Right cardiac atrium (tissue), 5 donors: ENCODE results near the gene C22orf31. TPM values are rescaled to one million over a fixed set of nuclear protein-coding genes. Genes with fewer than 3 reads are reported as not detected.
A peak's percentile ranks its signal among the peaks of the same experiment; 100 is the strongest.
"Not testable (repeated sequence)": the region's sequence is repeated elsewhere in the genome, so short reads cannot be mapped to it uniquely, and the experiment has no call there.

Source experiments
- ATAC-seq, 2 donors: fragments of 200-7000 bp; cut with Tn5 transposase; one replicate each; pipeline versions ENCODE4 v1.8.0 to v1.9.1; 2020; ENCODE audit warnings: moderate library complexity in 2 of 2, mild to moderate bottlenecking in 1 of 2
- DNase-seq, 3 donors: peaks; one replicate each; pipeline ENCODE4 v3.0.0-alpha.2; 2020
- H3K27ac ChIP-seq: one replicate; pipeline ENCODE4 v1.5.1; 2013; ENCODE audit warnings: mild to moderate bottlenecking, low read length, control low read depth, moderate library complexity
- H3K27me3 ChIP-seq: one replicate; pipeline ENCODE4 v1.6.1; 2013; ENCODE audit not compliant: control insufficient read depth, insufficient read depth
- H3K4me1 ChIP-seq: one replicate; pipeline ENCODE4 v1.6.1; 2013; ENCODE audit warnings: low read length; ENCODE audit not compliant: control insufficient read depth, insufficient read depth
- H3K4me3 ChIP-seq: one replicate; pipeline ENCODE4 v1.5.1; 2013; ENCODE audit warnings: low read length, control low read depth
- H3K9me3 ChIP-seq: one replicate; pipeline ENCODE4 v1.6.1; 2013; ENCODE audit warnings: low read length; ENCODE audit not compliant: control insufficient read depth
- WGBS: extraction: QIAGEN DNeasy Blood & Tissue Kit; methylation state at CpG from one replicate; pipeline ENCODE4 v1.1.7; 2013; 5-methylcytosine and 5-hydroxymethylcytosine counted together
- intact Hi-C, 4 donors: fragments of 100-400 bp; cut with DNase I; formaldehyde crosslinking; loops; one replicate each; pipeline versions ENCODE4 v1.11.0 to v1.14.0; 2022 to 2023
- polyA plus RNA-seq: library from polyadenylated mRNA; stranded (reverse); fragments of 200-250 nt; gene quantifications from one replicate; pipeline ENCODE4 v1.2.3, GENCODE V29; 2013
- total RNA-seq, 4 donors: library from RNA; stranded (reverse); fragmentation: NEBNext Ultra II Directional; extraction: Animal tissue kit (Norgen Biotek cat#: 25700); gene quantifications; one replicate each; pipeline ENCODE4 v1.2.1, GENCODE V29; 2021
- donor health status: healthy with polysubstance abuse.
- donor health status: DM: no; HTN: yes; CAD: no.
- donor health status: DM: no; HTN: no; CAD: no.
- donor health status: DM: no; HTN: yes; CAD: no; lungs with severe emphysema.
- donor health status: DM: yes; HTN: yes; CAD: no.

The C22orf31 gene
- total and polyA plus RNA-seq, 5 donors, result 0.14 to 0.46 (median 0.31) TPM; not detected in 2

GRCh38 chr22:29040385-29041275 is 21.0 kb downstream of the C22orf31 start:
- no peaks in the 10 kb centered on the region for H3K4me1 ChIP-seq
- H3K4me3 ChIP-seq, result no peak overlapping the region
- no peaks in the 10 kb centered on the region for H3K9me3 ChIP-seq
- H3K27ac ChIP-seq, result no peak overlapping the region
- no peaks in the 10 kb centered on the region for H3K27me3 ChIP-seq
- peak in 2 of 3 donors; percentile 53 to 81 for DNase-seq
- intact Hi-C loops, result loop anchor here (1.0 to 10.0 kb wide), 5 partner anchors 114 to 204 kb away; no protein-coding TSS in a partner anchor
- 31% methylated on average over 9 of the region's 9 CpGs for WGBS
- ATAC-seq, result peak; percentile 87

GRCh38 chr22:29039684-29040083 is 21.9 kb downstream of the C22orf31 start:
- DNase-seq, H3K9me3 ChIP-seq, ATAC-seq, H3K4me3 ChIP-seq, H3K4me1 ChIP-seq, H3K27ac ChIP-seq, H3K27me3 ChIP-seq: not testable (repeated sequence)
- 95% methylated on average over 4 of the region's 4 CpGs for WGBS
- intact Hi-C loops, result loop anchor here (1.0 to 10.0 kb wide), 5 partner anchors 115 to 205 kb away; no protein-coding TSS in a partner anchor

GRCh38 chr22:29039148-29039547 is 22.5 kb downstream of the C22orf31 start:
- no peak overlapping the region for H3K27ac ChIP-seq
- WGBS, result 84% methylated on average over 9 of the region's 9 CpGs
- H3K4me3 ChIP-seq, result no peak overlapping the region
- no peaks in the 10 kb centered on the region for H3K9me3 ChIP-seq
- DNase-seq, result peak in 1 of 3 donors; percentile 9
- intact Hi-C loops, result no loop called here
- no peaks in the 10 kb centered on the region for H3K27me3 ChIP-seq
- H3K4me1 ChIP-seq, result no peaks in the 10 kb centered on the region
- ATAC-seq, result no peak

- 78% methylated on average over 4 of the region's 4 CpGs for WGBS
- Histone ChIP-seq H3K27me3 (no peaks in the 10 kb centered on the region), H3K4me1 (no peaks in the 10 kb centered on the region), H3K4me3 (no peak overlapping the region), H3K27ac (no peak overlapping the region), H3K9me3 (no peaks in the 10 kb centered on the region)
- no peak for ATAC-seq
- no peak for DNase-seq
- intact Hi-C loops, result no loop called here
Observed at GRCh38 chr22:29037340-29037932, 24.2 kb downstream of the C22orf31 start.

- no peak for ATAC-seq
- no peak for DNase-seq
- H3K27me3 ChIP-seq, result no peaks in the 10 kb centered on the region
- intact Hi-C loops, result loop anchor here in 1 of 4 donors (5.0 kb wide), 1 partner anchor 150 kb away; the partner anchor contains the start of gene ZNRF3
- H3K9me3 ChIP-seq, result no peaks in the 10 kb centered on the region
- H3K27ac ChIP-seq, result no peak overlapping the region
- H3K4me3 ChIP-seq, result no peak overlapping the region
- 79% methylated on average over 2 of the region's 2 CpGs for WGBS
- peaks cover 4% of the 10 kb centered on the region for H3K4me1 ChIP-seq
Observed at GRCh38 chr22:29032584-29032983, 29.0 kb downstream of the C22orf31 start.

- Histone ChIP-seq H3K4me3 (no peak overlapping the region), H3K27me3 (no peaks in the 10 kb centered on the region), H3K27ac (peak overlapping the region; percentile 46), H3K4me1 (peaks cover 4% of the 10 kb centered on the region), H3K9me3 (no peaks in the 10 kb centered on the region)
- WGBS, result 83% methylated on average over 8 of the region's 8 CpGs
- ATAC-seq (no peak), DNase-seq (no peak)
- intact Hi-C loops, result loop anchor here in 1 of 4 donors (5.0 kb wide), 1 partner anchor 150 kb away; the partner anchor contains the start of gene ZNRF3
Observed at GRCh38 chr22:29032014-29032475, 29.6 kb downstream of the C22orf31 start.

GRCh38 chr22:29031227-29032011 is 30.2 kb downstream of the C22orf31 start:
- H3K4me1 ChIP-seq, result peaks cover 4% of the 10 kb centered on the region
- H3K9me3 ChIP-seq, result no peaks in the 10 kb centered on the region
- WGBS, result 51% methylated on average over 18 of the region's 18 CpGs
- H3K27me3 ChIP-seq, result no peaks in the 10 kb centered on the region
- DNase-seq (peak in 2 of 3 donors; percentile 70 to 78), ATAC-seq (peak; percentile 86 to 94)
- peak overlapping the region; percentile 46 for H3K27ac ChIP-seq
- no peak overlapping the region for H3K4me3 ChIP-seq
- intact Hi-C loops, result loop anchor here in 1 of 4 donors (5.0 kb wide), 1 partner anchor 149 kb away; the partner anchor contains the start of gene ZNRF3

GRCh38 chr22:29030618-29031226 is 30.9 kb downstream of the C22orf31 start:
- Histone ChIP-seq H3K27me3 (no peaks in the 10 kb centered on the region), H3K27ac (no peak overlapping the region), H3K9me3 (no peaks in the 10 kb centered on the region), H3K4me1 (peaks cover 4% of the 10 kb centered on the region), H3K4me3 (peak overlapping the region; percentile 63)
- WGBS, result 6% methylated on average over 32 of the region's 32 CpGs
- peak; percentile 80 to 86 (median 86) for DNase-seq
- intact Hi-C loops, result loop anchor here in 1 of 4 donors (5.0 kb wide), 1 partner anchor 148 kb away; the partner anchor contains the start of gene ZNRF3
- ATAC-seq, result peak; percentile 85 to 88

- H3K4me1 ChIP-seq, result peaks cover 4% of the 10 kb centered on the region
- no peak for ATAC-seq
- H3K27me3 ChIP-seq, result no peaks in the 10 kb centered on the region
- 34% methylated on average over 20 of the region's 20 CpGs for WGBS
- no peaks in the 10 kb centered on the region for H3K9me3 ChIP-seq
- peak overlapping the region; percentile 63 for H3K4me3 ChIP-seq
- intact Hi-C loops, result loop anchor here in 1 of 4 donors (5.0 kb wide), 1 partner anchor 148 kb away; the partner anchor contains the start of gene ZNRF3
- no peak overlapping the region for H3K27ac ChIP-seq
- DNase-seq, result no peak
Observed at GRCh38 chr22:29030016-29030617, 31.5 kb downstream of the C22orf31 start.
